Suprapubic skin (tissue), 4 donors: ENCODE data around the gene ZDHHC3. TPM values are rescaled to one million over a fixed set of nuclear protein-coding genes. Genes with fewer than 3 reads are reported as not detected.

ENCODE experiments used
- DNase-seq, 2 donors: peaks; one replicate each; pipeline ENCODE4 v3.0.0-alpha.2; 2019; ENCODE audit warnings: low spot score in 2 of 2
- H3K27ac ChIP-seq: fragments of 200-600 bp; sonication (generic); one replicate; pipeline ENCODE4 v1.5.1; 2019
- H3K27me3 ChIP-seq: fragments of 200-600 bp; sonication (generic); one replicate; pipeline ENCODE4 v1.5.1; 2019
- H3K36me3 ChIP-seq: fragments of 200-600 bp; sonication (generic); one replicate; pipeline ENCODE4 v1.5.1; 2019
- H3K4me1 ChIP-seq: fragments of 200-600 bp; sonication (generic); one replicate; pipeline ENCODE4 v1.5.1; 2019
- H3K4me3 ChIP-seq: fragments of 200-600 bp; sonication (generic); one replicate; pipeline ENCODE4 v1.5.1; 2019; ENCODE audit warnings: mild to moderate bottlenecking
- H3K9me3 ChIP-seq: fragments of 200-600 bp; sonication (generic); one replicate; pipeline ENCODE4 v1.5.1; 2019
- CTCF ChIP-seq, 2 donors: fragments of 200-600 bp in 1 of 2; fragments of 450-650 bp in 1 of 2; sonication (generic) in 1 of 2; IDR thresholded peaks; one replicate each; pipeline ENCODE4 v1.5.1; 2016 to 2019; ENCODE audit warnings: antibody characterized with exemption in 2 of 2, mild to moderate bottlenecking in 1 of 2, moderate library complexity in 1 of 2
- EP300 ChIP-seq: sonication (generic); formaldehyde crosslinking; IDR thresholded peaks from one replicate; pipeline ENCODE4 v1.6.1; 2017; ENCODE audit warnings: antibody characterized with exemption
- POLR2A ChIP-seq, 2 donors: fragments of 450-650 bp; IDR thresholded peaks; one replicate each; pipeline ENCODE4 v1.6.1; 2017; ENCODE audit warnings: antibody characterized with exemption in 2 of 2, mild to moderate bottlenecking in 2 of 2, moderate library complexity in 2 of 2
- POLR2AphosphoS5 ChIP-seq, 3 donors: sonication (generic); formaldehyde crosslinking; IDR thresholded peaks; one replicate each; pipeline ENCODE4 v1.6.1; 2017; ENCODE audit warnings: antibody characterized with exemption in 3 of 3
- WGBS: methylation state at CpG from one replicate; pipeline ENCODE4 v1.1.5; 2018; 5-methylcytosine and 5-hydroxymethylcytosine counted together
- total RNA-seq, 4 donors: library from RNA; depleted of rRNA; stranded (reverse); fragments of >200 nt; gene quantifications; one replicate each; pipeline ENCODE4 v1.1.0, GENCODE V29; 2016

Gene ZDHHC3
- total RNA-seq, 4 donors from 2014 or later, result 143 to 311 (median 175) TPM

GRCh38 chr3:45011756-45012508 lies 36.0 kb upstream of the ZDHHC3 start:
- H3K36me3 ChIP-seq, result peaks cover 14% of the 10 kb centered on the region
- TF ChIP-seq POLR2AphosphoS5 (IDR thresholded peaks at IDR 0.05) (peak in 2 of 3 donors; percentile 44 to 73), POLR2A (IDR thresholded peaks at IDR 0.05) (no peak)
- peak overlapping the region; percentile 82 for H3K27ac ChIP-seq
- no peak for DNase-seq
- peaks cover 37% of the 10 kb centered on the region for H3K4me1 ChIP-seq
- no peaks in the 10 kb centered on the region for H3K9me3 ChIP-seq
- no peak overlapping the region for H3K4me3 ChIP-seq
- WGBS, result 21% methylated on average over 7 of the region's 7 CpGs
- H3K27me3 ChIP-seq, result no peaks in the 10 kb centered on the region

- Histone ChIP-seq H3K9me3 (no peaks in the 10 kb centered on the region), H3K4me1 (peaks cover 37% of the 10 kb centered on the region), H3K27ac (peak overlapping the region; percentile 82), H3K27me3 (no peaks in the 10 kb centered on the region), H3K4me3 (no peak overlapping the region), H3K36me3 (peaks cover 14% of the 10 kb centered on the region)
- no peak for DNase-seq
- WGBS, result 24% methylated on average over 3 of the region's 3 CpGs
- no peak for TF ChIP-seq POLR2A (IDR thresholded peaks at IDR 0.05)
- no peak for TF ChIP-seq CTCF (IDR thresholded peaks at IDR 0.05)
- TF ChIP-seq EP300, result no peak
- no peak for TF ChIP-seq POLR2AphosphoS5 (IDR thresholded peaks at IDR 0.05)
These were observed 34.9 kb upstream of the ZDHHC3 start for GRCh38 chr3:45010811-45011333.

- Histone ChIP-seq H3K27ac (peak overlapping the region; percentile 82), H3K9me3 (no peaks in the 10 kb centered on the region), H3K4me3 (no peak overlapping the region), H3K36me3 (peaks cover 23% of the 10 kb centered on the region), H3K4me1 (peaks cover 37% of the 10 kb centered on the region), H3K27me3 (no peaks in the 10 kb centered on the region)
- no peak for DNase-seq
- TF ChIP-seq POLR2AphosphoS5 (IDR thresholded peaks at IDR 0.05) (no peak), EP300 (no peak), CTCF (IDR thresholded peaks at IDR 0.05) (no peak), POLR2A (IDR thresholded peaks at IDR 0.05) (no peak)
- WGBS, result 78% methylated on average over 1 of the region's 1 CpG
These were observed 33.9 kb upstream of the ZDHHC3 start for GRCh38 chr3:45009868-45010267.

- no peak overlapping the region for H3K4me3 ChIP-seq
- no peaks in the 10 kb centered on the region for H3K9me3 ChIP-seq
- peaks cover 34% of the 10 kb centered on the region for H3K4me1 ChIP-seq
- H3K36me3 ChIP-seq, result peaks cover 27% of the 10 kb centered on the region
- no peak for DNase-seq
- WGBS, result 100% methylated on average over 1 of the region's 1 CpG
- TF ChIP-seq CTCF (IDR thresholded peaks at IDR 0.05) (no peak), EP300 (no peak), POLR2A (IDR thresholded peaks at IDR 0.05) (no peak), POLR2AphosphoS5 (IDR thresholded peaks at IDR 0.05) (no peak)
- H3K27ac ChIP-seq, result peak overlapping the region; percentile 32
- no peaks in the 10 kb centered on the region for H3K27me3 ChIP-seq
These were observed 32.1 kb upstream of the ZDHHC3 start for GRCh38 chr3:45008117-45008516.

- no peaks in the 10 kb centered on the region for H3K27me3 ChIP-seq
- H3K36me3 ChIP-seq, result peaks cover 34% of the 10 kb centered on the region
- no peaks in the 10 kb centered on the region for H3K9me3 ChIP-seq
- no peak overlapping the region for H3K4me3 ChIP-seq
- H3K27ac ChIP-seq, result no peak overlapping the region
- no peak for TF ChIP-seq EP300
- TF ChIP-seq POLR2A (IDR thresholded peaks at IDR 0.05), result no peak
- no peak for TF ChIP-seq CTCF (IDR thresholded peaks at IDR 0.05)
- TF ChIP-seq POLR2AphosphoS5 (IDR thresholded peaks at IDR 0.05), result no peak
- WGBS, result 97% methylated on average over 8 of the region's 8 CpGs
- DNase-seq, result no peak
- H3K4me1 ChIP-seq, result peaks cover 24% of the 10 kb centered on the region
These were observed 31.1 kb upstream of the ZDHHC3 start for GRCh38 chr3:45007091-45007490.
